ENCODE measurements around the gene FOXJ3. TPM values are rescaled to one million over a fixed set of nuclear protein-coding genes. Genes with fewer than 3 reads are reported as not detected.

Gene FOXJ3
- total RNA-seq, 1 donor from 2014 or later, result 35.1 TPM

DNA sequence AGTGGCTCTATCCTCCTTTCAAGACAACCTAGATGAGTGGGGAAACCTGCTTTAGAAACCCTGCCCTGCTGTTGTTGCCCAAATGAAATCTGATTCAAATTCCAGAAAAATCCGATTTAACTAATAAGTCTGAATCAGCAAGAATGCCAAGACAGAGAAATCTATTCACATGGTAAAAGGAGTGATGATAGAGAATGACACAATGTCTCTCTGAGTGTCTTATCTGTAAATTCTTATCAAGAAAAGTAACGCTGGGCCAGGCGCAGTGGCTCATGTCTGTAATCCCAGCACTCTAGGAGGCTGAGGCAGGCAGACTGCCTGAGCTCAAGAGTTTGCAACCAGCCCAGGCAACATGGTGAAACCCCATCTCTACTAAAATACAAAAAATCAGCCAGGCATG lies 156.8 kb downstream of the FOXJ3 start:
- intact Hi-C loops (cut with micrococcal nuclease), result loop anchor here (10.0 kb wide), 1 partner anchor 147 kb away; no protein-coding TSS in a partner anchor
- ATAC-seq (peak; percentile 22), DNase-seq (no peak)

GRCh38 chr1:42177541-42177981 lies 157.5 kb downstream of the FOXJ3 start:
- ATAC-seq, result no peak
- DNase-seq, result peak; percentile 58
- intact Hi-C loops (cut with micrococcal nuclease), result loop anchor here (10.0 kb wide), 1 partner anchor 147 kb away; no protein-coding TSS in a partner anchor

GRCh38 chr1:42176902-42177519 lies 158.0 kb downstream of the FOXJ3 start:
- ATAC-seq, result no peak
- intact Hi-C loops (cut with micrococcal nuclease), result loop anchor here (10.0 kb wide), 1 partner anchor 148 kb away; no protein-coding TSS in a partner anchor
- peak; percentile 44 for DNase-seq

DNA sequence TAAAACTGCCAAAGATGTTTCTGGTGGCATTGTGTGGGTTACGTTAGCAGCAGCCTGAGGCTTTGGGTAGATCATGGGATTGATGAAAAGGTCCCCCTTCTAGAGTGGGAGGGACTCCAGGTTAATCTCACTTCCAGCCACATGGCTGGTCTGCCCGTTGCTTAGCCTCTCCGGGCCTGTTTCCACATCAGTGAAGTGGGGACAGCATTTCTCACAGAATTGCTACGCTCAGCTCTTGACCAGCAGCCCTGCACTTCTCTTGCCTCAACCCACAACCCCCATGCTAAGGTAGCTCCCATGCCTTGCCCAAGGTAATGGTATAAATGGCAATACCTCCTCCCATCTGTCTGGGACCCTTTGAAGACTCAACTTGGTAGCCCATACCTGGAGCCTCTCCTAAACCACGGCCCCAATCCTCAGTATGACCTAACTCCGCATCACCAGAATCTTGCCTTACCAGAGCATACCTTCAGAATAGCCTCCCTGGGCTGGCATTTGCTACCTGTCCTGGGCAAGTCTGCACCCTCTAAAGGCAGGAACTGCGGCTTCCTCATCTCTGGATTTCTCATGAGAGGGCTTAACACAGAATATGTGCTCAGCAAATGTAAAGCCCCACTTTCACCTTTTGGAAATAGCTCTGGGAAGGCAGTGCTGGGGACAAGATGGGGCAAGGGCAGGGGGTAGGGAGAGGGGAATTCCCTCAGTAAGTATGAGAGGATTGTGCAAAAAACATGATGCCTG lies 159.6 kb downstream of the FOXJ3 start:
- DNase-seq (no peak), ATAC-seq (no peak)
- intact Hi-C loops (cut with micrococcal nuclease), result loop anchor here (10.0 kb wide), 1 partner anchor 149 kb away; no protein-coding TSS in a partner anchor

GRCh38 chr1:42173961-42174735 lies 160.9 kb downstream of the FOXJ3 start:
- ATAC-seq (no peak), DNase-seq (no peak)
- intact Hi-C loops (cut with micrococcal nuclease), result loop anchor here (10.0 kb wide), 1 partner anchor 151 kb away; no protein-coding TSS in a partner anchor

GRCh38 chr1:42173155-42173933 lies 161.7 kb downstream of the FOXJ3 start:
- ATAC-seq (peak; percentile 52), DNase-seq (peak; percentile 76)
- intact Hi-C loops (cut with micrococcal nuclease), result loop anchor here (10.0 kb wide), 1 partner anchor 151 kb away; no protein-coding TSS in a partner anchor

- intact Hi-C loops (cut with micrococcal nuclease), result loop anchor here (10.0 kb wide), 1 partner anchor 152 kb away; no protein-coding TSS in a partner anchor
- ATAC-seq (peak; percentile 87), DNase-seq (peak; percentile 81)
These were observed 162.5 kb downstream of the FOXJ3 start for GRCh38 chr1:42172381-42173133.

DNA sequence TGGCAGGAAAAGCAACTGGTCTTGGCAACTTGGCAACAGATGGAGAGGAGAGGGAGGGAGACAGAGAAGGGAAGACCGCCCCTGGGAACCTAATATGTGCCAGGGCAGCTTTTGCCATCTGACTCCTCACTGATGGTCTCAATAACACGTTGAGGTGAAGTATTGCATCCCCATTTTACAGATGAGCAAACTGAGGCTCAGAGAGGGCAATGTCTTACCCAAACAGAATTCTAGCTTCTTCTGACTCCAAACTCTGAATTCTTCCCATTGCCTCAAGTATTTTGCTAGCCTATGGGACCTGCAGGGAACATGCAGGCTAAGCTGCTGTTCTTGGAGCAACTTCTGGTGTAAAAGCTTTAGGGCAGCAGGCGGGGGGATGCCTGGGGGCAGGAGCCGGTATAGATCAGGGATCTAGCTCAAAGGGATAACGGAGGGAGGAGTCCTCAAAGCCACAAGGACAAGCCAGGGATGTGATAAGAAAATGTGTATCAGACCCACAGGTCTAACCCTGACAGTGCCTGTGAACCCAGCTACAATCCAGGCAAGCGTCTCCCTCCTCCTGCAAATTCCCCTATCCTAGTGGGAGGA lies 163.3 kb downstream of the FOXJ3 start:
- no peak for ATAC-seq
- no peak for DNase-seq
- intact Hi-C loops (cut with micrococcal nuclease), result loop anchor here (10.0 kb wide), 1 partner anchor 153 kb away; no protein-coding TSS in a partner anchor

- DNase-seq (peak; percentile 51), ATAC-seq (peak; percentile 6)
- intact Hi-C loops (cut with micrococcal nuclease), result loop anchor here (10.0 kb wide), 1 partner anchor 154 kb away; no protein-coding TSS in a partner anchor
These were observed 164.0 kb downstream of the FOXJ3 start for GRCh38 chr1:42170779-42171621.

GRCh38 chr1:42168763-42169162 lies 166.3 kb downstream of the FOXJ3 start:
- ATAC-seq (no peak), DNase-seq (no peak)
- intact Hi-C loops (cut with micrococcal nuclease), result no loop called here

GRCh38 chr1:42168391-42168670 lies 166.7 kb downstream of the FOXJ3 start:
- ATAC-seq (no peak), DNase-seq (no peak)
- intact Hi-C loops (cut with micrococcal nuclease), result no loop called here

GRCh38 chr1:42167611-42168390 lies 167.2 kb downstream of the FOXJ3 start:
- intact Hi-C loops (cut with micrococcal nuclease), result no loop called here
- ATAC-seq, result no peak
- no peak for DNase-seq

DNA sequence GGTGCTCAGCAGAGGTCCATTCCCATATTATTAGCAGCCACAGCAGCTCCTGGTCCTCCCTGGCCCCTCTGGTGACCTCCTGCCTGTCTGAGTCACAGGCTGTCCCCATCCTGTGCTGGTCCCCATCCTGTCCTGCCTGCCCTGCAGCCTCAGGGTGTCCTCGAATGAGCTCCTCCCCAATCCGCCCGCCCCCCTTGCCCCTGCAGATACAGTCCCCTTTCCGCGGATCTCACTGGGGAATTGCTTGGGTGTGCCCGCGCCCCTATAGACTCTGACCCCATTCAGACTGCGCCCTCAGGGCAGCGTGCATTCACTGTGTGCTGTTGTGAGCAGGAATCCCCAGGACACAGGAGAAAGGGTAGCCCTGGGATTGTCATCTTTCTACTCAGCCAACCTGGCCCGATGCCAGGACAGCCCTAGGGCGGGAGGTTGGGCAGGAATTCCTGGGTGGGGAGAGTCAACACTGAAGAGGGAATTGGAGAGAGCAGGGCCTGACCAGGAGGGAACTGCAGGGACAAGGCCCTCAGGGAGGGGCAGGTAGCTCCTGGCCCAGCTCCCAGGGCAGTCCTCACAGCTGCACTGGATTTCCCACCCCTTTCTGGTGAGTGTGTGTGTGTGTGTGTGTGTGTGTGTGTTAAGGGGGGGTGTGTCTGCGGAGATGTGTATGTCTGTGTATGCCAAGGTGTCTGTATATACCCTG lies 169.4 kb downstream of the FOXJ3 start:
- ATAC-seq (peak; percentile 88), DNase-seq (peak; percentile 81)
- intact Hi-C loops (cut with micrococcal nuclease), result no loop called here

GRCh38 chr1:42164551-42165420 lies 170.2 kb downstream of the FOXJ3 start, which contains the start of gene GUCA2A:
Gene GUCA2A, minus strand, starts transcription at chr1:42164745. Its CDS starts 33 bp downstream, at chr1:42164712.
- ATAC-seq (no peak), DNase-seq (no peak)
- intact Hi-C loops (cut with micrococcal nuclease), result no loop called here

All from left ventricle myocardium superior (tissue), 1 donor.